Measurements from ENCODE around the gene TLK1.
"Not testable (repeated sequence)": the region's sequence is repeated elsewhere in the genome, so short reads cannot be mapped to it uniquely, and the experiment has no call there.

Gene TLK1

DNA sequence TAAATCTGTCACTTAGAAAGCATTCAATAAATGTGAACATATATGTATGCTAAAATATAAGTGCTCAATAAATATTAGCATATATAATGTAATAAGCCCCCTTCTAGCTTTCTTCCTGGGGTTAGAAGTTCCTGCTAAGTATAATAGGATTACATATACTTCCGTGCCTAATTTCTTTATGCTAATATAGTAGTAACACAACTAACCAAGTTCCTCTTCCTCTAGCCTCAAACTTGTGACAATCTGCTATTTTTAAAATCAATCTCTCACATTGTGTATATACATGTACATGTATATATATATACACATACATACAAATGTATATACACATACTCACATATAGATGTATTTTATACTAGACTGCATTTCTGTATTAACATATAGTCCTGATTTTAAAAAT, 32.2 kb downstream of the TLK1 start:
- Histone ChIP-seq H3K9ac (ENCODE audit: low read length) (no peak overlapping the region), H3K27ac (ENCODE audit: low read depth, low read length) (no peak overlapping the region), H3K4me1 (ENCODE audit: control insufficient read depth, insufficient read depth, low read length) (peaks cover 7% of the 10 kb centered on the region), H3K4me3 (ENCODE audit: low read length) (no peak overlapping the region), H3K36me3 (ENCODE audit: control insufficient read depth, insufficient read depth, low read length) (no peaks in the 10 kb centered on the region), H3K27me3 (ENCODE audit: control insufficient read depth, insufficient read depth, low read length) (no peaks in the 10 kb centered on the region)

DNA sequence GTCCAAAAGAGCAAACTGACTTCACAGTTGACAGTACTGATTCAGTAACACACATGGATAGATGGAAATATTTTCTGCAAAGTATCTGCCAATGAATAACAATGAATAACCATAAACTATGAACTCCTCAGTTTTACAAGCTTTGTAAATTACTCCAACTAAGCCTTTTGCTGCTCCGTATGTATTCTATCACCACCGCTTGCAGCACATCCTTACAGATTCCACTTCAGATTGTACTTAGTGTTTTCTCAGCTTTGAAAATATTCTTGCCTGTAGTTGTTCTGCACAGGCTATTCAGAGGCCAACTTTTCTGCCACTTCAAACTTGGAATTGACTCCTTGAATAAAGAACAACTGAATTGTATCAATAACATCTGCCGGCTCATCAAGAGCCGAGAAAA, 36.2 kb downstream of the TLK1 start:
- no peak overlapping the region for H3K4me3 ChIP-seq (ENCODE audit: low read length)
- no peaks in the 10 kb centered on the region for H3K36me3 ChIP-seq (ENCODE audit: control insufficient read depth, insufficient read depth, low read length)
- no peaks in the 10 kb centered on the region for H3K4me1 ChIP-seq (ENCODE audit: control insufficient read depth, insufficient read depth, low read length)
- no peaks in the 10 kb centered on the region for H3K27me3 ChIP-seq (ENCODE audit: control insufficient read depth, insufficient read depth, low read length)
- no peak overlapping the region for H3K9ac ChIP-seq (ENCODE audit: low read length)
- H3K27ac ChIP-seq (ENCODE audit: low read depth, low read length), result no peak overlapping the region

DNA sequence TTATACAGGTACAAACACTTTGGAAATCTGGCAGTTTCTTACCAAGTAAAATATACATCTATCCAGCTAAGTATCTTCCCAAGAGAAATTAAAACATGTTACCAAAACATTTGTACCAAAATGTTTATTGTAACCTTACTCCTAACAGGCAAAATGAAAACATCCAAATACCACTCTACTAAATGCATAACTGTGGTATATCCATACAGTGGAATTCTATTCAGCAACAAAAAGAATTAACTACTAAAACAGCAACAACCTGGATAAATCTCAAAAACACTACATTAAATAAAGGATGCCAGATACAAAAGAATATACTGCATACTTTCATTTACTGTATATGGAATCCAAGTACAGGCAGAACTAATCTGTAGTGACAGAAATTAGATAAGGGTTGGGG, 51.1 kb downstream of the TLK1 start:
- Histone ChIP-seq H3K36me3 (ENCODE audit: control insufficient read depth, insufficient read depth, low read length) (no peaks in the 10 kb centered on the region), H3K27ac (ENCODE audit: low read depth, low read length) (no peak overlapping the region), H3K4me1 (ENCODE audit: control insufficient read depth, insufficient read depth, low read length) (no peaks in the 10 kb centered on the region), H3K4me3 (ENCODE audit: low read length) (no peak overlapping the region), H3K9ac (ENCODE audit: low read length) (no peak overlapping the region), H3K27me3 (ENCODE audit: control insufficient read depth, insufficient read depth, low read length) (no peaks in the 10 kb centered on the region)

DNA sequence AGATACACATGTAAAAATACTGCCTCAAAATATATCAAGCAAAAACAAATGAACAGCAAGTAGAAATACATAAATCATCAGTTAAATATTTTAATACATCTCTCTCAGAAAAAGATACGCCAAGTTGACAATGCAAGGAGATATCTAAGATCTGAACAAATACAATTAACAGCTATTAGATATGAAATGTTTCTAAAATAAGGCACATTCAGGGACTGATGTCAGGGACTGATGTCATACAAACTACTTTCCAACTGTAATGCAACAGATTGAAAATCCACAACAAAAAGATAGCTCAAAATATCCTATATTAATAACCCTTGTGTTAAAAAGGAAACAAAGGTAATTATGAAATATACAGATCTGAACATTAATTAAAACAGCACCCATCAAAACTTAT, 51.7 kb downstream of the TLK1 start:
- no peak overlapping the region for H3K9ac ChIP-seq (ENCODE audit: low read length)

DNA sequence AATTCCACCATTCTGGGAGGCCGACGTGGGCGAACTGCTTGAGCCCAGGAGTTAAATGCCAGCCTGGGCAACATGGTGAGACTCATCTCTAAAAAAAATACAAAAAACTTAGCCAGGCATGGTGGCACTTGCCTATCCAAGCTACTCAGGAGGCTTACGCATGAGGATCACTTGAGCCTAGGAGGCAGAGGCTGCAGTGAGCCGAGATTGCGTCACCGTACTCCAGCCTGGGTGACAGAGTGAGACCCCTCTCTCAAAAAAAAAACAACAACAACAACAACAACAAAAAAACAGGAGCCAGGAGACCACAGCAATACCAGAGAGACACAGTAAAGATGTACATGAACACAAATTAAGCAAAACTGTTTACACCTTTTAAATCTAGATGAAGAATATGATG, 52.9 kb downstream of the TLK1 start:
- no peak overlapping the region for H3K9ac ChIP-seq (ENCODE audit: low read length)

More for the DNA sequence above, 51.7 kb downstream of the TLK1 start:
- no peaks in the 10 kb centered on the region for H3K36me3 ChIP-seq (ENCODE audit: control insufficient read depth, insufficient read depth, low read length)
- H3K4me3 ChIP-seq (ENCODE audit: low read length), result no peak overlapping the region
- no peak overlapping the region for H3K27ac ChIP-seq (ENCODE audit: low read depth, low read length)
- no peaks in the 10 kb centered on the region for H3K27me3 ChIP-seq (ENCODE audit: control insufficient read depth, insufficient read depth, low read length)
- H3K4me1 ChIP-seq (ENCODE audit: control insufficient read depth, insufficient read depth, low read length), result no peaks in the 10 kb centered on the region

DNA sequence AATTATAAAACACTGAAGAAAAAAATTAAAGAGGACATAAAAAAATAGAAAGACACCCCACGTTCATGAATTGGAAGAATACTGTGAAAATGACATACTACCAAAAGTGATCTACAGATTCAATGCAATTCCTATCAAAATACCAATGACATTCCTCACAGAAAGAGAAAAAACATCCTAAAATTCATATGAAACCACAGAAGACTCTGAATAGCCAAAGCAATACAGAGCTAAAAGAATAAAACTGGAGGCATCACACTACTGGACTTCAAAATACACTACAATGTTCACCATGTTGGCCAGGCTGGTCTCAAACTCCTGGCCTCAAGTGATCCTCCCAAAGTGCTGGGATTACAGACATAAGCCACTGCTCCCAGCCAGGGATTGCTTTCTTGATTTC, 56.3 kb downstream of the TLK1 start:
- Histone ChIP-seq H3K27me3 (ENCODE audit: control insufficient read depth, insufficient read depth, low read length) (no peaks in the 10 kb centered on the region), H3K36me3 (ENCODE audit: control insufficient read depth, insufficient read depth, low read length) (no peaks in the 10 kb centered on the region), H3K4me3 (ENCODE audit: low read length) (no peak overlapping the region), H3K4me1 (ENCODE audit: control insufficient read depth, insufficient read depth, low read length) (no peaks in the 10 kb centered on the region), H3K9ac (ENCODE audit: low read length) (no peak overlapping the region), H3K27ac (ENCODE audit: low read depth, low read length) (no peak overlapping the region)

More for the DNA sequence above, 52.9 kb downstream of the TLK1 start:
- Histone ChIP-seq H3K27me3 (ENCODE audit: control insufficient read depth, insufficient read depth, low read length) (no peaks in the 10 kb centered on the region), H3K4me1 (ENCODE audit: control insufficient read depth, insufficient read depth, low read length) (no peaks in the 10 kb centered on the region), H3K27ac (ENCODE audit: low read depth, low read length) (no peak overlapping the region), H3K4me3 (ENCODE audit: low read length) (no peak overlapping the region), H3K36me3 (ENCODE audit: control insufficient read depth, insufficient read depth, low read length) (no peaks in the 10 kb centered on the region)

DNA sequence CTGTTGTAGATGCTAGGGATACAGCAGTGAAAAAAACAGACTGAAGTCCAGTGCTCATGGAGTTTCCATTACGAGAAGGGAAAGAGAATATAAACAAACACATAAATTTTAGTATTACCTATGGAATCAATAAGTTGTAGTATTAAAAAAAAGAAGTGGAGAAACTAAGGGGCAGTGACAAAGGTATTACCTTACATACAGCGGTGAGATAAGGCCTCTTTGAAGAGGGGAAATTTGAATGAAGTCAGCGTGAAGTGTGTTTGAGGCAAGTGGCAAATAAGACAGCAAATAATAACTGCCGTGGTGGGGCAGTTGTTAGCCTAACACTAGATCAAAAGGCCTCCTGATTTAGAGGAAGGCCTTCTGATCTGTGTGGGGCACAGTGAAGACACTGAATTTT, 57.9 kb downstream of the TLK1 start:
- H3K27me3 ChIP-seq (ENCODE audit: control insufficient read depth, insufficient read depth, low read length), result no peaks in the 10 kb centered on the region
- no peaks in the 10 kb centered on the region for H3K36me3 ChIP-seq (ENCODE audit: control insufficient read depth, insufficient read depth, low read length)
- H3K9ac ChIP-seq (ENCODE audit: low read length), result no peak overlapping the region
- H3K27ac ChIP-seq (ENCODE audit: low read depth, low read length), result no peak overlapping the region
- no peak overlapping the region for H3K4me3 ChIP-seq (ENCODE audit: low read length)
- no peaks in the 10 kb centered on the region for H3K4me1 ChIP-seq (ENCODE audit: control insufficient read depth, insufficient read depth, low read length)

DNA sequence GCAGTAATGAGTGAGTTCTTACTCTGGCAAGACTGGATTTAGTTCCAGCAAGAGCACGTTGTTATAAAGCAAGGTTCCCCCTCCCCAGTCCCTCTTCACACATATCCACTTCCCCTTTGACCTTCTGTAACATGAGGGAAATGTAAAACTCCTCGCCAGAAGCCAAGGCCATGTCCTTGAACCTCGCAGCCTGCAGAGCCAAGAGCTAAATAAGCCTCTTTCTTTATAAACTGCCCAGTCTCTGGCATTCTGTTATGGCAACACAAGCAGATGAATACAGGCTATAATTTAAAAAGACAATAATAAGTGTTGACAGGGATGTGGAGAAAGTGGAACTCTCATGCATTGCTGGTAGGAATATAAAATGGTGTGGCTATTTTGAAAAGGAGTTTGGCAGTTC, 60.3 kb downstream of the TLK1 start:
- Histone ChIP-seq H3K27me3 (ENCODE audit: control insufficient read depth, insufficient read depth, low read length) (no peaks in the 10 kb centered on the region), H3K9ac (ENCODE audit: low read length) (no peak overlapping the region), H3K36me3 (ENCODE audit: control insufficient read depth, insufficient read depth, low read length) (no peaks in the 10 kb centered on the region), H3K27ac (ENCODE audit: low read depth, low read length) (no peak overlapping the region), H3K4me3 (ENCODE audit: low read length) (no peak overlapping the region), H3K4me1 (ENCODE audit: control insufficient read depth, insufficient read depth, low read length) (no peaks in the 10 kb centered on the region)

DNA sequence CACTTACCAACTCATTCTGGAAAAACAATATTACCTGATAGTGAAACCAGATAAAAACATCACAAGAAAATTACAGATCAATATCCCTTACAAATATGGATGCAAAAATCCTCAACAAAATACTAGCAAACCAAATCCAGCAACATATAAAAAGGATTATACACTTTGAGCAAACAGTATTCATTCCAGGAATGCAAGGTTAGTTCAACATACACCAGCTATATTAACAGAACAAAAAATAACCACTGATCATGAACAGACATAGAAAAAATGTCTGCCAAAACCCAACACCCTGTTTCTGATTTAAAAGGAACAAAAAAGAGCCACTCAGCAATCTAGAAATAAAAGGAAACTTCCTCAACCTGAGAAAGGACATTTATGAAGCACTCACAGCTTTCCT, 62.1 kb downstream of the TLK1 start:
- no peak overlapping the region for H3K4me3 ChIP-seq (ENCODE audit: low read length)
- no peaks in the 10 kb centered on the region for H3K27me3 ChIP-seq (ENCODE audit: control insufficient read depth, insufficient read depth, low read length)
- no peaks in the 10 kb centered on the region for H3K4me1 ChIP-seq (ENCODE audit: control insufficient read depth, insufficient read depth, low read length)
- H3K9ac ChIP-seq (ENCODE audit: low read length), result no peak overlapping the region
- H3K36me3 ChIP-seq (ENCODE audit: control insufficient read depth, insufficient read depth, low read length), result no peaks in the 10 kb centered on the region
- H3K27ac ChIP-seq (ENCODE audit: low read depth, low read length), result no peak overlapping the region

DNA sequence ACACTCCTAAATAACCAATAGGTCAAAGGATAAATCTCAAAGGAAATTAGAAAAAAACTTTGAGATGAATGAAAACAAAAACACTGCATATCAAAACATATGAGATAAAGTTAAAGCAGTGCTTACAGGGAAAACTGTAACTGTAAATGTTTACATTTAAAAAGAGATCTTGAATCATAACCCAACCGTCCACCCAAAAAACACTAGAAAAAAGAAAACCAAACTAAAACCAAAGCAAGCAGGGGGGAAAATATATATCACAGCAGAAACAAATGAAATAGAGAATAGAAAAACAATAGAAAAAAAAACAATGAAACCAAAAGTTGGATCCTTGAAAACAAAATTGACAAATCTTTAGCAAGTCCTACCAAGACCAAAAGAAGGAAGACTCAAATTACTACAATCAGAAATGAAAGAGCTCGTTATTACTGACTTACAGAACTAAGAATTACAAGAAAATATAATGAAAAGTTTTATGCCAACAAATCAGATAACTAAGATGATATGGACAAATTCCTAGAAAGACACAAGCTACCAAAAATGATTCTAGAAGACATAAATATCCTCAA, 65.6 kb downstream of the TLK1 start:
- H3K27ac ChIP-seq (ENCODE audit: low read depth, low read length), result no peak overlapping the region
- H3K4me1 ChIP-seq (ENCODE audit: control insufficient read depth, insufficient read depth, low read length), result no peaks in the 10 kb centered on the region
- no peaks in the 10 kb centered on the region for H3K36me3 ChIP-seq (ENCODE audit: control insufficient read depth, insufficient read depth, low read length)
- no peak overlapping the region for H3K4me3 ChIP-seq (ENCODE audit: low read length)
- H3K9ac ChIP-seq (ENCODE audit: low read length), result no peak overlapping the region
- no peaks in the 10 kb centered on the region for H3K27me3 ChIP-seq (ENCODE audit: control insufficient read depth, insufficient read depth, low read length)

DNA sequence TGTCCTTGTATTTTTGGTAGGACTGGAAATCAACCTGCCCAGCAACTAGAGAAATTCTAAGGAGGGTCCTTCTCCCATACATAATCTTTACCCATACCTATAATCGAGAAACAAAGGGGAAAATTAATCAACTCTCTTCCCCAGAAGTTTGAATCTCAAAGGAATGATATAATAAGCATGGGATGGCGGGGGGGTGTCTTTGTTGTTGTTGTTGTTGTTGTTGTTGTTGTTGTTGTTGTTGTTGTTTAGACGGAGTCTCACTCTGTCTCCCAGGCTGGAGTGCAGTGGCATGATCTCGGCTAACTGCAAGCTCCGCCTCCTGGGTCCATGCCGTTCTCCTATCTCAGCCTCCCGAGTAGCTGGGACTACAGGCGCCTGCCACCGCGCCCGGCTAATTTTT, 69.2 kb downstream of the TLK1 start:
- H3K27ac ChIP-seq (ENCODE audit: low read depth, low read length); H3K4me3 ChIP-seq (ENCODE audit: low read length); H3K9ac ChIP-seq (ENCODE audit: low read length); H3K36me3 ChIP-seq (ENCODE audit: control insufficient read depth, insufficient read depth, low read length); H3K4me1 ChIP-seq (ENCODE audit: control insufficient read depth, insufficient read depth, low read length); H3K27me3 ChIP-seq (ENCODE audit: control insufficient read depth, insufficient read depth, low read length): not testable (repeated sequence)

DNA sequence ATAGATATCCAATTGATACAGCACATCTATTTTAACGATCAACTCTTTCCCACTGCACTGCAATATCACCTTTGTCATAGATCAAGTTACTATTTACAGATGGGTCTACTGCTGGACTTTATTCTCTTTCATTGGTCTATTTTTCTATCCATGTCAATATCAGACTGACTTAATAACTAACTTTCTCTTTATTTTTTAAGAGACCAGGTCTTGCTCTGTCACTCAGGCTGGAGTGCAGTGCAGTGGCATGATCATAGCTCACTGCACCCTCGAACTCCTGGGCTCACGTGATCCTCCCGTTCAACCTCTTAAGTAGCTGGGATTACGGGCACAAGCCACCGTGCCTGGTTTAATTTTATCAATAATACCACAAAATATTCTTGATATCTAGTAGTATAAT, 71.2 kb downstream of the TLK1 start:
- Histone ChIP-seq H3K27ac (ENCODE audit: low read depth, low read length) (no peak overlapping the region), H3K4me1 (ENCODE audit: control insufficient read depth, insufficient read depth, low read length) (peaks cover 2% of the 10 kb centered on the region), H3K4me3 (ENCODE audit: low read length) (no peak overlapping the region)

DNA sequence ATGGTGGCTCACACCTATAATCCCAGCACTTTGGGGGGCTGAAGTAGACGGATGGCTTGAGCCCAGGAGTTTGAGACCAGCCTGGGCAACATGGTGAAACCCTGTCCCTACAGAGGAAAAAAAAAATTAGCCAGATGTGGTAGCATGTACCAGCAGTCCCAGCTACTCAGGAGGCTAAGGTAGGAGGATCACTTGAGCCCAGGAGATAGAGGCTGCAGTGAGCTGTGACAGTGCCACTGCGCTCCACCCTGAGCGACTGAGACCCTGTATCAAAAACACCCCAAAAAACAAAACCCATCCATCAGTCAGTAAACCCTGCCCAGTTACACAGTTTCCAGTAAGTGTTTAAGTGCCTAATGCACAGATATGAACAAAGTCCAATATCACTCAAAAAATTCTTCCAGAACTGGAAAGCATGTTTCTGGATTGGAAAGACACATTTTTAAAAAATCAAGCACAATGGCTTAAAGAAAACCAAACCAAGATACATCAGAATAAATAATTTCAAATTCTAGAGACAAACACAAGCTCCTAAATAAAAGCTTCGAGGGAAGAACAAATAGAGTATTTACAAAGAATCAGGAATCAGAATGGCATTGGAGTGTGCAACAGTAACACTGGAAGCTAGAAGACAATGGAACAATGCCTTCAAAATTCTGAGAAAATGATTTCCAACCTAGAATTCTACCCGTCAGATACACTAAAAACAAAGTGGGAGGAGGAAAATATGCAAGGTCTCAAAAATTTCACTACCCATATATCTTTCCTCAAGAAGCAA, 72.4 kb downstream of the TLK1 start:
- Histone ChIP-seq H3K36me3 (ENCODE audit: control insufficient read depth, insufficient read depth, low read length) (no peaks in the 10 kb centered on the region), H3K27me3 (ENCODE audit: control insufficient read depth, insufficient read depth, low read length) (no peaks in the 10 kb centered on the region), H3K27ac (ENCODE audit: low read depth, low read length) (no peak overlapping the region)

More for the DNA sequence above, 71.2 kb downstream of the TLK1 start:
- no peaks in the 10 kb centered on the region for H3K36me3 ChIP-seq (ENCODE audit: control insufficient read depth, insufficient read depth, low read length)
- H3K9ac ChIP-seq (ENCODE audit: low read length), result no peak overlapping the region
- no peaks in the 10 kb centered on the region for H3K27me3 ChIP-seq (ENCODE audit: control insufficient read depth, insufficient read depth, low read length)

More for the DNA sequence above, 72.4 kb downstream of the TLK1 start:
- no peak overlapping the region for H3K9ac ChIP-seq (ENCODE audit: low read length)
- H3K4me1 ChIP-seq (ENCODE audit: control insufficient read depth, insufficient read depth, low read length), result peaks cover 2% of the 10 kb centered on the region
- no peak overlapping the region for H3K4me3 ChIP-seq (ENCODE audit: low read length)
